A549 (cell line): ENCODE data around the gene TSPAN3. TPM values are rescaled to one million over a fixed set of nuclear protein-coding genes. Genes with fewer than 3 reads are reported as not detected.
A peak's percentile ranks its signal among the peaks of the same experiment; 100 is the strongest.

Experiments used
- ATAC-seq, 2 experiments: fragments of 200-7000 bp in 1 of 2; fragments of >200 bp in 1 of 2; cut with Nextera tagmentation in 1 of 2; cut with Tn5 transposase in 1 of 2; 3 replicates each; pipeline versions ENCODE4 v1.8.0 to v1.9.1; 2018 to 2020; ENCODE audit warnings: mild to moderate bottlenecking in 1 of 2, moderate library complexity in 1 of 2
- CTCF ChIA-PET: fragments of 300-600 bp; sonication (Branson Sonifier 250); formaldehyde crosslinking; extraction: SDS; loops from one replicate; lab custom pipeline; 2021; ENCODE audit warnings: antibody characterized with exemption, inconsistent platforms; lab: Yijun Ruan, JAX
- POLR2A ChIA-PET: fragments of 350-600 bp; formaldehyde crosslinking; extraction: SDS; loops from one replicate; lab custom pipeline; 2021; ENCODE audit warnings: antibody characterized with exemption, inconsistent platforms; lab: Yijun Ruan, JAX
- DNase-seq, 2 experiments: peaks; one replicate each; pipeline versions ENCODE4 v3.0.0 to v3.0.0-alpha.2; 2011 to 2016; ENCODE audit warnings: low read depth in 1 of 2, low spot score in 1 of 2
- FAIRE-seq: peaks from 2 replicates; lab custom pipeline; 2011; peaks lifted over from hg19 to GRCh38; lab: Jason Lieb, UNC
- H3K27ac ChIP-seq, 2 experiments: fragments of >200 bp; sonication (Bioruptor Twin); formaldehyde crosslinking; 3 replicates each; pipeline ENCODE4 v1.5.1; 2016 to 2017
- H3K4me1 ChIP-seq: fragments of >200 bp; sonication (Bioruptor Twin); formaldehyde crosslinking; 3 replicates; pipeline ENCODE4 v1.6.1; 2016
- H3K4me2 ChIP-seq: fragments of >200 bp; sonication (Bioruptor Twin); formaldehyde crosslinking; 3 replicates; pipeline ENCODE4 v1.6.1; 2016
- H3K4me3 ChIP-seq: fragments of >200 bp; sonication (Bioruptor Twin); formaldehyde crosslinking; 3 replicates; pipeline ENCODE4 v1.5.1; 2016
- H3K9me3 ChIP-seq: fragments of >200 bp; sonication (Bioruptor Twin); formaldehyde crosslinking; 3 replicates; pipeline ENCODE4 v1.6.1; 2016
- ATOH8 ChIP-seq: fragments of 250-450 bp; sonication (Bioruptor Pico); IDR thresholded peaks from 2 replicates; pipeline ENCODE4 v1.5.0; 2020; ENCODE audit warnings: low read depth, mild to moderate bottlenecking, moderate library complexity
- CBX2 ChIP-seq: fragments of 200-600 bp; sonication (generic); IDR thresholded peaks from 2 replicates; pipeline ENCODE4 v1.6.1; 2016; ENCODE audit warnings: low read depth, mild to moderate bottlenecking, borderline replicate concordance
- CBX8 ChIP-seq: fragments of 200-600 bp; sonication (generic); IDR thresholded peaks from 2 replicates; pipeline ENCODE4 v1.6.1; 2016
- EP300 ChIP-seq, 2 experiments: fragments of >200 bp; sonication (Bioruptor Twin); formaldehyde crosslinking; IDR thresholded peaks; 2 replicates in 1 of 2; 3 replicates in 1 of 2; pipeline ENCODE4 v1.6.1; 2016 to 2017
- ESRRA ChIP-seq: fragments of 150-350 bp; IDR thresholded peaks from 2 replicates; pipeline ENCODE4 v1.6.1; 2014; ENCODE audit warnings: mild to moderate bottlenecking, low read length, borderline replicate concordance
- FOSL2 ChIP-seq, 2 experiments: fragments of 450-650 bp in 1 of 2; fragments of >200 bp in 1 of 2; sonication (Bioruptor Twin) in 1 of 2; formaldehyde crosslinking; IDR thresholded peaks; 2 replicates each; pipeline versions ENCODE4 v1.5.0 to v1.6.1; 2016 to 2020; ENCODE audit warnings: mild to moderate bottlenecking in 1 of 2, moderate library complexity in 1 of 2
- FOXS1 ChIP-seq: fragments of 250-450 bp; sonication (Bioruptor Pico); IDR thresholded peaks from 2 replicates; pipeline ENCODE4 v1.5.0; 2020; ENCODE audit warnings: mild to moderate bottlenecking, moderate library complexity
- HOXA7 ChIP-seq: fragments of 250-450 bp; sonication (Bioruptor Pico); IDR thresholded peaks from 2 replicates; pipeline ENCODE4 v1.5.0; 2020; ENCODE audit warnings: mild to moderate bottlenecking, moderate library complexity
- HOXB13 ChIP-seq: fragments of 250-450 bp; sonication (Bioruptor Pico); IDR thresholded peaks from 2 replicates; pipeline ENCODE4 v1.5.0; 2020; ENCODE audit warnings: low read depth, mild to moderate bottlenecking, moderate library complexity
- HOXB5 ChIP-seq: fragments of 250-450 bp; sonication (Bioruptor Pico); IDR thresholded peaks from 2 replicates; pipeline ENCODE4 v1.5.0; 2020; ENCODE audit warnings: mild to moderate bottlenecking, moderate library complexity
- MAX ChIP-seq: IDR thresholded peaks from 2 replicates; pipeline ENCODE4 v1.6.1; 2012
- MYC ChIP-seq: IDR thresholded peaks from 2 replicates; pipeline ENCODE4 v1.6.1; 2012; ENCODE audit warnings: mild to moderate bottlenecking, inconsistent platforms, low read length, improper control_type of control experiment, borderline replicate concordance
- NPAS2 ChIP-seq: fragments of 250-450 bp; sonication (Bioruptor Pico); IDR thresholded peaks from 2 replicates; pipeline ENCODE4 v1.8.0; 2022; ENCODE audit warnings: mild to moderate bottlenecking, moderate library complexity, borderline replicate concordance
- NR3C1 ChIP-seq: fragments of >200 bp; sonication (Bioruptor Twin); formaldehyde crosslinking; IDR thresholded peaks from 3 replicates; pipeline ENCODE4 v1.6.1; 2017
- PBX3 ChIP-seq: IDR thresholded peaks from 2 replicates; pipeline ENCODE4 v1.6.1; 2012
- POLR2A ChIP-seq: IDR thresholded peaks from 2 replicates; pipeline ENCODE4 v1.6.1; 2012; ENCODE audit warnings: mild to moderate bottlenecking, low read length
- RAD21 ChIP-seq, 2 experiments: fragments of >200 bp in 1 of 2; sonication (Bioruptor Twin) in 1 of 2; formaldehyde crosslinking in 1 of 2; IDR thresholded peaks in 1 of 2; conservative IDR thresholded peaks in 1 of 2; 2 replicates in 1 of 2; 3 replicates in 1 of 2; pipeline ENCODE4 v1.6.1; 2012 to 2018; ENCODE audit warnings: inconsistent platforms in 1 of 2
- RFX5 ChIP-seq: fragments of 450-650 bp; IDR thresholded peaks from 2 replicates; pipeline ENCODE4 v1.7.1; 2014; ENCODE audit warnings: antibody characterized with exemption, mild to moderate bottlenecking, moderate library complexity
- RNF2 ChIP-seq: fragments of 200-600 bp; sonication (generic); IDR thresholded peaks from 2 replicates; pipeline ENCODE4 v1.6.1; 2016; ENCODE audit warnings: low read depth, mild to moderate bottlenecking, antibody characterized with exemption, moderate library complexity, borderline replicate concordance
- TFCP2L1 ChIP-seq: fragments of 250-450 bp; sonication (Bioruptor Pico); IDR thresholded peaks from 2 replicates; pipeline ENCODE4 v1.5.0; 2021; ENCODE audit warnings: mild to moderate bottlenecking
- ZNF302 ChIP-seq: fragments of 250-450 bp; sonication (Bioruptor Pico); IDR thresholded peaks from 2 replicates; pipeline ENCODE4 v1.9.0; 2021; ENCODE audit warnings: inconsistent platforms, mild to moderate bottlenecking, moderate library complexity
- ZSCAN20 ChIP-seq: fragments of 250-450 bp; sonication (Bioruptor Pico); IDR thresholded peaks from 2 replicates; pipeline ENCODE4 v1.8.0; 2022; ENCODE audit warnings: mild to moderate bottlenecking, moderate library complexity
- WGBS: methylation state at CpG from one replicate; pipeline ENCODE4 v1.1.6; 2017; ENCODE audit errors: missing lambda C conversion rate; 5-methylcytosine and 5-hydroxymethylcytosine counted together
- polyA plus RNA-seq, 4 experiments: library from polyadenylated mRNA; depleted of rRNA in 3 of 4; stranded (reverse); fragments of >200 nt; fragmentation: RNase III in 1 of 4; extraction: RNeasy Plus Mini Kit Qiagen cat#74134 plus additional on column Dnase treatment in 1 of 4; gene quantifications; 2 replicates in 3 of 4; 3 replicates in 1 of 4; pipeline ENCODE4 v1.2.3, GENCODE V29; 2011 to 2017
- TF ChIP-seq, protein P1 (sequence below): fragments of 200-600 bp; sonication (generic); IDR thresholded peaks from 2 replicates; pipeline ENCODE4 v1.6.1; 2016; ENCODE audit warnings: antibody characterized with exemption, mild to moderate bottlenecking, moderate library complexity
- TF ChIP-seq, protein P2 (sequence below): fragments of 450-650 bp; IDR thresholded peaks from 2 replicates; pipeline ENCODE4 v1.6.1; 2014; ENCODE audit warnings: antibody characterized with exemption

The TSPAN3 gene
- polyA plus RNA-seq, 2 of the 4 experiments (the other 2 are of a cell fraction), result 362 to 636 TPM

DNA sequence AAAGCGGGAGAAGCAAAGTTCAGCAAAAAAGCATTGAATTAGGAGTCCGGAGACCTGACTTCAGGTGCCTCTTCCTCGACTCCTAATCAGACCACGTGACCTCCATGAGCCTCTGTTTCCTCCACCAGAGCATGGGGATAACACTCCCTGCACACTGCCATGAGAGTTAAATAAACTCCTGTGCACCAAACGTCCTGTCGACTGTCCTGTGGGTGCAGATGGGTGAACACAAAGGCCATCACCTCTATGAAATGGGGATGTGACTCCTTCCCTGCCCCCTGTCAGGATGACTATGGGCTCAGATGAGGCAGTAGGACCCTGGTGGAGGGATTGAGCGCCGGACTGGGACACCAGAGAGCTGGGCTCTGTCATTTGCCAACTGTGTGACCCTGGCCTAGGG, 13.5 kb upstream of the TSPAN3 start:
- ChIA-PET POLR2A (no interaction called here), CTCF (no interaction called here)
- TF ChIP-seq, protein P1, sequence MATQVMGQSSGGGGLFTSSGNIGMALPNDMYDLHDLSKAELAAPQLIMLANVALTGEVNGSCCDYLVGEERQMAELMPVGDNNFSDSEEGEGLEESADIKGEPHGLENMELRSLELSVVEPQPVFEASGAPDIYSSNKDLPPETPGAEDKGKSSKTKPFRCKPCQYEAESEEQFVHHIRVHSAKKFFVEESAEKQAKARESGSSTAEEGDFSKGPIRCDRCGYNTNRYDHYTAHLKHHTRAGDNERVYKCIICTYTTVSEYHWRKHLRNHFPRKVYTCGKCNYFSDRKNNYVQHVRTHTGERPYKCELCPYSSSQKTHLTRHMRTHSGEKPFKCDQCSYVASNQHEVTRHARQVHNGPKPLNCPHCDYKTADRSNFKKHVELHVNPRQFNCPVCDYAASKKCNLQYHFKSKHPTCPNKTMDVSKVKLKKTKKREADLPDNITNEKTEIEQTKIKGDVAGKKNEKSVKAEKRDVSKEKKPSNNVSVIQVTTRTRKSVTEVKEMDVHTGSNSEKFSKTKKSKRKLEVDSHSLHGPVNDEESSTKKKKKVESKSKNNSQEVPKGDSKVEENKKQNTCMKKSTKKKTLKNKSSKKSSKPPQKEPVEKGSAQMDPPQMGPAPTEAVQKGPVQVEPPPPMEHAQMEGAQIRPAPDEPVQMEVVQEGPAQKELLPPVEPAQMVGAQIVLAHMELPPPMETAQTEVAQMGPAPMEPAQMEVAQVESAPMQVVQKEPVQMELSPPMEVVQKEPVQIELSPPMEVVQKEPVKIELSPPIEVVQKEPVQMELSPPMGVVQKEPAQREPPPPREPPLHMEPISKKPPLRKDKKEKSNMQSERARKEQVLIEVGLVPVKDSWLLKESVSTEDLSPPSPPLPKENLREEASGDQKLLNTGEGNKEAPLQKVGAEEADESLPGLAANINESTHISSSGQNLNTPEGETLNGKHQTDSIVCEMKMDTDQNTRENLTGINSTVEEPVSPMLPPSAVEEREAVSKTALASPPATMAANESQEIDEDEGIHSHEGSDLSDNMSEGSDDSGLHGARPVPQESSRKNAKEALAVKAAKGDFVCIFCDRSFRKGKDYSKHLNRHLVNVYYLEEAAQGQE, result no peak
- TF ChIP-seq HOXA7 (CRISPR knock-in tag), result no peak
- TF ChIP-seq MAX, result no peak
- ATAC-seq (no peak), DNase-seq (no peak), FAIRE-seq (no peak)
- WGBS, result 79% methylated on average over 7 of the region's 8 CpGs
- Histone ChIP-seq H3K4me1 (no peaks in the 10 kb centered on the region), H3K9me3 (no peaks in the 10 kb centered on the region), H3K27ac (no peak overlapping the region), H3K4me2 (no peak overlapping the region), H3K4me3 (no peak overlapping the region)

GRCh38 chr15:77083381-77084160, 12.7 kb upstream of the TSPAN3 start:
- CTCF ChIA-PET, result interaction anchor here (0.6 kb wide), 1 partner anchor 18 kb away, joined by 4 read pairs; no protein-coding TSS in a partner anchor
- 49% methylated on average over 21 of the region's 21 CpGs for WGBS
- Histone ChIP-seq H3K4me2 (peak overlapping the region; percentile 65), H3K4me3 (peak overlapping the region; percentile 29; the same call in 2 of the 3 replicates), H3K4me1 (no peaks in the 10 kb centered on the region), H3K27ac (0 out of 6 replicates have a peak overlapping the region, but pooled peaks have one; percentile 13 to 29), H3K9me3 (no peaks in the 10 kb centered on the region)
- TF ChIP-seq HOXB13 (CRISPR knock-in tag) (no peak), CBX8 (no peak), ZNF302 (CRISPR knock-in tag) (no peak), HOXB5 (no peak), TFCP2L1 (no peak), POLR2A (peak; percentile 27; the same call in 1 of the 2 replicates), FOSL2 (IDR thresholded peaks at IDR 0.05) (no peak), FOSL2 (CRISPR knock-in tag; IDR thresholded peaks at IDR 0.05) (no peak), NR3C1 (no peak), PBX3 (no peak), RFX5 (0 out of 2 replicates have a peak, but pooled peaks have one; percentile 35)
- TF ChIP-seq, protein P2, sequence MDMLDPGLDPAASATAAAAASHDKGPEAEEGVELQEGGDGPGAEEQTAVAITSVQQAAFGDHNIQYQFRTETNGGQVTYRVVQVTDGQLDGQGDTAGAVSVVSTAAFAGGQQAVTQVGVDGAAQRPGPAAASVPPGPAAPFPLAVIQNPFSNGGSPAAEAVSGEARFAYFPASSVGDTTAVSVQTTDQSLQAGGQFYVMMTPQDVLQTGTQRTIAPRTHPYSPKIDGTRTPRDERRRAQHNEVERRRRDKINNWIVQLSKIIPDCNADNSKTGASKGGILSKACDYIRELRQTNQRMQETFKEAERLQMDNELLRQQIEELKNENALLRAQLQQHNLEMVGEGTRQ, result peak; percentile 53
- ATAC-seq, result peak; percentile 95 to 99
- no peak for FAIRE-seq
- peak; percentile 82 to 85 for DNase-seq
- POLR2A ChIA-PET, result no interaction called here

DNA sequence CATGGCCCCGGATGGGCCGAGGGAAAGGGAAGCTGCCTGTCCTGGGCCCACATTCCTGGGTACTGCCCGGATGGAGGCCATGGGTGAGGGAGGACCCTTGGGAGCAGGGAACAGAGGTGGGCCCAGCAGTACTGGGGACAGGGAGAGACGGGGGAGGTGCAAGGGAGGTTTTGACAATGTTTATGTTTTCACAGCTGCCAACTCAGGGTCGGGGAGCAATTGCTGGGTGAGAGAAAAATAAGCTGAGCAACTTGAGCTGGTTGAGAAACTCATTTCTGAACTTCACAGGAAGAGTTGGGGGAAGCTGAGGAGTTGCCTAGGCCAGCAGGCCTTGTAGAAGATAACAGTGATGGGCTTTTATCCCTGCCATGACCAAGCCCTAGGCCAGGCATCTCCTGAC, 11.1 kb upstream of the TSPAN3 start:
- no peak overlapping the region for H3K4me2 ChIP-seq
- no peak for ATAC-seq
- ChIA-PET CTCF (interaction anchor here (0.9 to 1.7 kb wide), 4 partner anchors 9 to 57 kb away, joined by 3 to 7 read pairs (median 3); no protein-coding TSS in a partner anchor), POLR2A (no interaction called here)
- no peak for FAIRE-seq
- no peaks in the 10 kb centered on the region for H3K9me3 ChIP-seq
- 75% methylated on average over 5 of the region's 5 CpGs for WGBS
- H3K4me3 ChIP-seq, result no peak overlapping the region
- DNase-seq, result no peak
- no peak overlapping the region for H3K27ac ChIP-seq
- no peaks in the 10 kb centered on the region for H3K4me1 ChIP-seq
- TF ChIP-seq FOSL2 (IDR thresholded peaks at IDR 0.05) (no peak), FOSL2 (CRISPR knock-in tag; IDR thresholded peaks at IDR 0.05) (no peak), RNF2 (no peak), EP300 (IDR thresholded peaks at IDR 0.05) (no peak), ESRRA (no peak), CBX2 (no peak), CBX8 (no peak), PBX3 (no peak), RAD21 (conservative IDR thresholded peaks at IDR 0.05 in 1 of 2, IDR thresholded peaks at IDR 0.05 in 1 of 2) (no peak), MYC (no peak), ATOH8 (CRISPR knock-in tag) (no peak), HOXB5 (no peak), ZSCAN20 (CRISPR knock-in tag) (no peak), NPAS2 (CRISPR knock-in tag) (no peak), FOXS1 (CRISPR knock-in tag) (no peak)
